ENCODE measurements around the gene RPS18.

Gene RPS18

DNA sequence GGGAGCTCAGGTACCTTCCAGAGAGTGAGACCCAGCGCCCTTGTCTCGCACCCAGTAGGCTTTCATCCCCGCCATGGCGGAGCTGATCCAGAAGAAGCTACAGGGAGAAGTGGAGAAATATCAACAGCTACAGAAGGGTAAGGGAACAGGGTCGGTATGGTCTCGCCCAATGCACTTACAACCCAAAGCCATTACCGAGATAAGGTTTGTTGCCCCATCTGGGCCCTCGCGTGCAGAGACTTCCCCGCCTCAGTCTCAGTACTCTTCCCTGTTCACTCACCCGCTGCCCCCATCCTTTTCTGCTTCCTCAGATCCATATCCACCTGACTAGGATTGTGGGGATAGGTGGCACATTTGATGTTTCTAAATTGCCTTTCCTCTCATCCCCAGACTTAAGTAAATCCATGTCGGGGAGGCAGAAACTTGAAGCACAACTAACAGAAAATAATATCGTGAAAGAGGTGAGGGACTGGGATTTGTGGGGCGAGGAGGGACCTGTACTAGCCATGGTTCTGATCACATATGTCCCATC is 18.0 kb downstream of the RPS18 start:
- DNase-seq (ENCODE audit: low read depth in 3 of 3), result no peak

- DNase-seq (ENCODE audit: low read depth in 3 of 3), result no peak
Observed at GRCh38 chr6:33290459-33290858, 18.6 kb downstream of the RPS18 start.

DNA sequence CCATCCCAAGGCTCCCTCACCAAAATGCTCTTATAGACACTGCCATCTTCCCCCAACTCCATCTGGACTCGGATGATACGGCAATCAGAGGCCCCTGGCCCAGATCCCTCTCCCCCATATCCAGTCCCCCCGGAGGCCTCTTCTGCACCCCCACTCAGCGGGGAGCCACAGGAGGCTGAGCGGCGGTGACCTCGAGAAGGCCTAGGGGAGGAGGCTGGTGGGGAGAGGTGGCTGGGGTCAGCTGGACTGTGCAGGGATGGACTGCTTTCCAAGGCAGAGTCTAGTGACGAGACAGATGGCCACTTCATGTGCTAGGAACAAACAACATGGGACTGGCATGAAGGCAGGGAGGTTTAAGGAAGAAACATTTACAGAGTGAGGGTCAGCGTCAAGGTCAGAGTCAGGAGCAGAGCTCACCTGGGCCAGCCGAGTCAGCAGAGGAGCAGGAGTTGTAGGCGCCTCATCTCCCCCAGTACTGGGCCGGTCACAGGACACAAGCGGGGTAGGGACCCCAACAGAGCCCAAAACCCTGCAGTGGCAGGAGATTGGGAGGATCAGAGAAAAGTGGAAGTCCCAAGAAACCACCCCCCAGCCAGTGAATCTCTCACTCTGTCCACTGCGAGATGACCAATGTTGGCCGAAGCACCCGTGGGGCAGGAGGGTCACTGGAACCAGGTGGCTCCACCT is 21.3 kb downstream of the RPS18 start:
- no peak for DNase-seq (ENCODE audit: low read depth in 3 of 3)

- no peak for DNase-seq (ENCODE audit: low read depth in 3 of 3)
Observed at GRCh38 chr6:33294086-33294823, 22.4 kb downstream of the RPS18 start.

GRCh38 chr6:33295621-33296369 is 23.9 kb downstream of the RPS18 start:
- no peak for DNase-seq (ENCODE audit: low read depth in 3 of 3)

GRCh38 chr6:33296797-33297405 is 25.0 kb downstream of the RPS18 start:
- no peak for DNase-seq (ENCODE audit: low read depth in 3 of 3)

GRCh38 chr6:33297406-33297955 is 25.6 kb downstream of the RPS18 start:
- DNase-seq (ENCODE audit: low read depth in 3 of 3), result no peak

- peak in 1 of 3 donors; percentile 48 for DNase-seq (ENCODE audit: low read depth in 3 of 3)
Observed at GRCh38 chr6:33297956-33298772, 26.3 kb downstream of the RPS18 start.

GRCh38 chr6:33298773-33299236 is 26.9 kb downstream of the RPS18 start, which contains the start of gene RGL2:
RGL2 (minus strand) TSS chr6:33298942; CDS start chr6:33298610, 332 bp downstream.
- DNase-seq (ENCODE audit: low read depth in 3 of 3), result peak in 1 of 3 donors; percentile 47

DNA sequence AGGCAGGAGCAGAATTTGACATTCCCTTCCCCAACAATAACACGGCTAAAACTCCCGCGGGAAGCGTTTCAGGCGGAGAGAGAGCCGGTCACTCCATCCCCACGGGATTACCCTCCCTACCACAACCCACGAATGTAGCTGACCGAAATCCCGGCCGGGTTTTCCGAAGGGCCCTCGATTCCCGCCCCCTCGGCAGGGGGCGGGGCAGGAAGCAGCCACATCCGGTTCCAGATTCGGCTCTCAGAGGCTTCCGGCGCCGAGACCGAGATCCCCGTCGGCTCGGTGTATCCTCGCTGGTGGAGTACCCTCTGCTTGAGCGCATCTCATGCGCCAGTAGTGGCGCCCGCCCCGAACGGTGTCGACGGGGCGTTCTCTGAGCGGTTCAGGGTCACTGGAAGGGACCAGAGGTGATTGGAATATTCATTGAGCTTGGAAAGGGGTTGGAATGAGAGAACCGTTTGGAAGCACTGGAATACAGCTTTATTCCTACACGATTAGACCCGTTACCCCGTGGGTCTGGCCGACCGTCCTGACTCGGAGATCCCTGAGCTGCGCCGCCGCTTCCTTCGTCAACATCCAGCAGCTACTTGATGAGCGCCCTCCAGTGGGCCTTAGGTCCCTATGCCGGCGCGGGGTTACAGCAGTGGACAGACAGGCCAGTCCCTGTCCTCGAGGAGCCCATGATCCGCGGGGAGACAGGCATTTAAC is 27.5 kb downstream of the RPS18 start:
- DNase-seq (ENCODE audit: low read depth in 3 of 3), result peak; percentile 88 to 91 (median 90)

DNA sequence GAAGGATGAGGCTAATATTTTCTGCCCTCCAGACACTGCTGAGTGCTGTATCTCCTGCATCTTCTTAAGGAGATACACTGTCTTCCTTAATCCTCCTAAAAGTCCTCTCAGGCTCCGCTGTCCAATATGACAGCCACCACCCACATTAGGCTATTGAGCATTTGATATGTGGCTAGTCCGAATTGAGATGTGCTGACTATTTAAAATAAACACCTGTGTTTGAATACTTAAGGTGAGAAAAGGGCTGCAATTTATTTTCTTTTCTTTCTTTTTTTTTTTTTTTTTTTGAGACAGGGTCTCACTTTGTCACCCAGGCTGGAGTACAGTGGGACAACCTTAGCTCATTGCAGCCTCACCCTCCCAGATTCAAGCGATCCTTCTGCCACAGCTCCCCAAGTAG is 30.0 kb downstream of the RPS18 start:
- no peak for DNase-seq (ENCODE audit: low read depth in 3 of 3)

GRCh38 chr6:33304216-33304615 is 32.3 kb downstream of the RPS18 start:
- DNase-seq (ENCODE audit: low read depth in 3 of 3), result no peak

GRCh38 chr6:33305052-33305451 is 33.2 kb downstream of the RPS18 start:
- DNase-seq (ENCODE audit: low read depth in 3 of 3), result no peak

DNA sequence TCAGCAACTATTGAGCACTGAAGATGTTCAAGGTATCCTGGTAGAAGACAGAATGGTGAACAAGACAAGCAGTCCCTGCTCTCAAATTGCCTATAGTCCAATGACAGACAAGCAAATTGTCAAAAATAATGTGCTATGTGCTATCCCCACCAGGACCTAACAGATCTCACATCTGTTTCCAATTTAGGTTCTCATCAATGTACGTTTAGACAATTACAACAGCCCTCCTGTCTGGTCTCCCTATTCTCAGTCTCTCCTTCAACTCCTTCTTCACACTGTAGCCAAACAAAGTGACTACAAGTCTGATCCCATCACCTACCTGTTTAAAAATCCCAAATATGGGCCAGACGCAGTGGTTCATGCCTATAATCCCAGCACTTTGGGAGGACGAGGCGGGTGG is 34.5 kb downstream of the RPS18 start:
- no peak for DNase-seq (ENCODE audit: low read depth in 3 of 3)

DNA sequence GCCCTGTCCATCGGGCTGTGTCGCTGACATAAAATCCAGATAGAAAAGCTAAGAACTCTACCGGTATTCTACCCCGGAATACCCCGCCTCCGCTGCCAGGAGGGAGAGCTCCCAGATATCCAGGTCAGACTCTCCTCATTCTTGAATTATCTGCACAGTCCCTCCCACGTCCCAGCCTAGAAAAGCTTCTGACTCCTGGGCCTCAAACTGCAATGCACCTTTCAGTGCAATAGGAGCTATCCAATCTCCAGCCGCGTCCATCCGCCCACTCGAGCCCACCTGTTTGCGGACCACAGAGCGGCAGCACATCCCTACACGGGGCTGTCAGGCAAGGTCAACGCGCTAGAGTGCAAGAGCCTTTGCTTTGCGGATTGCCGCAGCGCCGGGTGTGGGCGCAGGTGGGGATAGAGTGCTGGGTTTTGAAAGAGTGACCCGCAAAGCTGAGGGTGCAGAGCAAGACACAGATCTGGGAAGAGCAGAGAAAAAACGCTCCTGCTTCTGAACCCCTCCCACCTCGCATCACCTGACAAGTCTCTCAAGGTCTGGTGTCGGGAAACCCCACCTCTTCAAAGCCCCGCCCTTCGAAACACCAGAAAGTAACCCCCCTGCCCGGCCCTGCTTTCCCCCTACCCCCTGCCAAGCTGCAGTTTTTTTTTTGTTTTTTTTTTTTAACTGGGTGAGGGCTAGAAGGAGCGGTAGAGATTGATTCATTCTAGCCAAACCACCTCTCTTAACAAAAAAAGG is 40.7 kb downstream of the RPS18 start:
- DNase-seq (ENCODE audit: low read depth in 3 of 3), result peak in 1 of 3 donors; percentile 80

- peak in 1 of 3 donors; percentile 40 for DNase-seq (ENCODE audit: low read depth in 3 of 3)
Observed at GRCh38 chr6:33313105-33313708, 41.3 kb downstream of the RPS18 start.

DNA sequence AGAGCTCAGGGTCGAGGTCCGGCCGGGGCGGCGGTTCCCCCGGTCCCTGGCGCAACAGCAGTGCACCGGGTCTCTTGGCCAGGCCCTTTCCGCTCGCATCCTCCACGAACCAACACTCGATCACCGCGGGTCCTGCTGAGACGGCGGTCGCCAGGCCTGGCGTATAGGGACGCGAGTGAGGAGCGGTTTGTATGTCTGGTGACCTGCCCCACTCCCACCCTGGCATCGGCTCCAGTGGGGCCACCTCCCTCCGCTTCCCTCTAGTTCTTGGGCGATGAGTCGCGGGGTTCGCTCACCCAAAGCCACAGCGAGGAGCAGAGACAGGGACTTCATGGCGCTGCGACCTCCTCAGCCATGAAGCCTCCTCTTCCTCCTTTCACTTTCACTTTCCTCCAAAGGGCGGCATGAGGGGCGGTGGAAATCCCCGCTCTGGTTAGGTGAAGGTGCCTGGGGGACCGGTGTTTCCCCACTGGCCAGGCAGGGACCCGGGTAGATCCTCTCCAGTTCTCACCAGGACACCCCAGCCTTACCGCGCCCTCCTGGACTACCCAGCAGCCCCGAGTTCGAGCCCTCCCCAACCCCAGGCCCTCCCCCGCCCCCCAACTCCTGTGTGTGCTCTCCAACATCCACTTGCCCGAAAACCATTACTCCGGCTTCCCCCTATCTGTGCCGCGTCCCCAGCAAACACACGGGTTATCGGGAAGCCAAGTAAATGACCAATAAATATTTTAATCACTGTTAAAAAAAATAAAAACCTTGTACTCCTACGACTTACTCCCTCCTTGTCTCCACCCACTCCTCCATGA is 42.0 kb downstream of the RPS18 start, which contains the start of gene TAPBP:
TAPBP (minus strand) TSS at position 370 of the 806 bp plus-strand sequence; CDS start at position 333, 37 bp downstream.
- DNase-seq (ENCODE audit: low read depth in 3 of 3), result peak; percentile 62 to 75 (median 63)

DNA sequence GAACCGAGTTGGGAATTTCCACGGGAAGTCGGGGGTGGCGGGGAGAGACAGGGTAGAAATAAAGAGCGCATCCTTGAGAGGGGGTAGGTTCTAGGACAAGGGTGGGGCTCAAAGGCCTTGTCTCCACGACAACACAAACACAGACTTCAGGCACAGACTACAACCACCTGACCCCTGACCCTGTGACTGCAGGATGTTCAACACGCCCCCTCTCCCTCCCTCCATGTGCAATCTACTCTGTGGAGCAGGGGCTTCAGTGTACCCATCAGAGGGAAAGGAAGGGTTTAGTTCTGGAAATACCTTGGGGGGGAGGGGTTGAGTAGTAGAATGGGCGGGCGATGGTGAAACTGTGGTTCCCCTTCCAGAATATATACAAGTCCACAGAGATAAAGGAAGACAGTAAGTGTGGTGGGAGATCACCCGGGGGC is 42.7 kb downstream of the RPS18 start:
- peak in 1 of 3 donors; percentile 48 for DNase-seq (ENCODE audit: low read depth in 3 of 3)

Measured in stimulated activated CD4-positive, alpha-beta T cell treated with anti-CD3 and anti-CD28 coated beads, TNF-alpha, amount 100 ng/mL, for 48 hours (primary cell).